SK-N-SH treated with all-trans-retinoic acid at 6 μM for 48 hours (cell line): ENCODE measurements around the gene FOXO1.

Experiments
- CSDC2 ChIP-seq: fragments of 250-450 bp; sonication (Bioruptor Pico); IDR thresholded peaks from 2 replicates; pipeline ENCODE4 v1.5.0; 2020; ENCODE audit warnings: mild to moderate bottlenecking, moderate library complexity
- ESRRG ChIP-seq: fragments of 250-450 bp; sonication (Bioruptor Pico); IDR thresholded peaks from 2 replicates; pipeline ENCODE4 v1.6.1; 2021; ENCODE audit warnings: mild to moderate bottlenecking
- TOX ChIP-seq: fragments of 250-450 bp; sonication (Bioruptor Pico); IDR thresholded peaks from 2 replicates; pipeline ENCODE4 v1.8.0; 2021; ENCODE audit warnings: mild to moderate bottlenecking, moderate library complexity, borderline replicate concordance
- ZFP3 ChIP-seq: fragments of 250-450 bp; sonication (Bioruptor Pico); IDR thresholded peaks from 2 replicates; pipeline ENCODE4 v1.5.0; 2020; ENCODE audit warnings: mild to moderate bottlenecking, moderate library complexity
- ZNF70 ChIP-seq: fragments of 450-650 bp; formaldehyde crosslinking; IDR thresholded peaks from 2 replicates; pipeline ENCODE4 v1.5.0; 2020; ENCODE audit warnings: mild to moderate bottlenecking, moderate library complexity
- TF ChIP-seq, protein P1 (sequence below): fragments of 250-450 bp; sonication (Bioruptor Pico); IDR thresholded peaks from 2 replicates; pipeline ENCODE4 v1.8.0; 2020; ENCODE audit warnings: mild to moderate bottlenecking, moderate library complexity, borderline replicate concordance

Gene FOXO1

DNA sequence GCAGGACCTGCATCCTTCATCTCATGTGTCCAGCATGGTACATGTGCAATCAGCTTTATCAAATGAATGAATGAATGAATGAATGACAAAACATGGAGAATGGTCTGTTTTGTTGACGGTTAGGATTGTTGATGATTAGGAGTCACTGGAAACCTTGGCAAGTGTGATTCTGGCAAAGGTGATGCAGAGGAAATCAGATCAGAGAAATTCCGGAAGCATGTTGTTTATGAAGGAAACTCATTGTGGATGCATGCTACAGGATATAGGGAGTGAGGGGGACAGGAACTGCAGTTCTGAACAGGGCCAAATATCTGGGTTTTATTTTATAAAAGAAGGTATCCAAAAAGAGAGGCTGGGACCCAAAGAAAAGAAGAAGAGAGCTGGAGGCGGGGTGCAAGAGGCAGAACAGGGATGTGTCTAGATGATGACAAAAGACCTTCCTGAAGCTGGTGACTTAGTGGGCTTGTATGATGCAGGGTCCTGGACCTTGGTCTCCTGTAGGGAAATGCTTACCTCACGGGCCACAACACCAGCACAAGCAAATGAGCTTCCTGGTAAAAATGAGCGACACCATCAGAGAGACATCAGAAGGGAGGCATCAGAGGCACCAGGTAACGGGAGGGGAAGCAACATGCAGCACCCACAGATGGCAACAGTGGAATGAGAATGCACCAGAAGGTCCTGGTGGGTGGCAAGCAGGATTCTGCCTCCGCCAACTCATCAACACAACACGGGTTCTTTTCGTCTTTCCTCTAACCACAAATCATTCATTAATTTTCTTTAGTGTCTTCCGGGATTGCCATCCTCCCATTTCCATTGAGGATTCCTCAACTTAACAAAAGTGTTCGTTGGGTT is 159.6 kb downstream of the FOXO1 start (continued):
- TF ChIP-seq, protein P1, sequence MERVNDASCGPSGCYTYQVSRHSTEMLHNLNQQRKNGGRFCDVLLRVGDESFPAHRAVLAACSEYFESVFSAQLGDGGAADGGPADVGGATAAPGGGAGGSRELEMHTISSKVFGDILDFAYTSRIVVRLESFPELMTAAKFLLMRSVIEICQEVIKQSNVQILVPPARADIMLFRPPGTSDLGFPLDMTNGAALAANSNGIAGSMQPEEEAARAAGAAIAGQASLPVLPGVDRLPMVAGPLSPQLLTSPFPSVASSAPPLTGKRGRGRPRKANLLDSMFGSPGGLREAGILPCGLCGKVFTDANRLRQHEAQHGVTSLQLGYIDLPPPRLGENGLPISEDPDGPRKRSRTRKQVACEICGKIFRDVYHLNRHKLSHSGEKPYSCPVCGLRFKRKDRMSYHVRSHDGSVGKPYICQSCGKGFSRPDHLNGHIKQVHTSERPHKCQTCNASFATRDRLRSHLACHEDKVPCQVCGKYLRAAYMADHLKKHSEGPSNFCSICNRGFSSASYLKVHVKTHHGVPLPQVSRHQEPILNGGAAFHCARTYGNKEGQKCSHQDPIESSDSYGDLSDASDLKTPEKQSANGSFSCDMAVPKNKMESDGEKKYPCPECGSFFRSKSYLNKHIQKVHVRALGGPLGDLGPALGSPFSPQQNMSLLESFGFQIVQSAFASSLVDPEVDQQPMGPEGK, result no peak
- TF ChIP-seq ZFP3 (CRISPR knock-in tag) (no peak), TOX (CRISPR knock-in tag) (no peak), ZNF70 (CRISPR knock-in tag) (no peak), CSDC2 (CRISPR knock-in tag) (no peak), ESRRG (no peak)
- TF ChIP-seq, all 23 proteins: peak for 0
